Measurements from ENCODE around the gene KCNQ4.

The KCNQ4 gene

DNA sequence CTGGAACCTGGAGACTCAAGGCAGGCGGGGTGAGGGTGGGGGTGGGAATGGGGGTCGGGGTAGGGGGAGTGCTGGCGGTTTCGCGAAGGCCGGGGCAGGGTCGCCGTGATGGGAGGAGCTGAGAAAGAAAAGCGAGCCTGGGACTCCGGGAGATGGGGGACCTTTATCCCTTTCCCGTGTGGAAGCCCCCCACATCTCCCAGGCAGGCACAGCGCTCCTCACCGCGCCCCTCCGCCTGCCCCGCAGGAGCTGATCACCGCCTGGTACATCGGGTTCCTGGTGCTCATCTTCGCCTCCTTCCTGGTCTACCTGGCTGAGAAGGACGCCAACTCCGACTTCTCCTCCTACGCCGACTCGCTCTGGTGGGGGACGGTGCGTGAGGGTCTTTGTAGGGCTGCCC is 35.5 kb downstream of the KCNQ4 start:
- Histone ChIP-seq H3K27me3 (replicated peaks) (peaks cover 4% of the 10 kb centered on the region), H3K36me3 (replicated peaks) (no peaks in the 10 kb centered on the region), H3K27ac (no peak overlapping the region), H3K4me3 (ENCODE audit: low read depth, low read length) (peak overlapping the region; percentile 52)
- TF ChIP-seq, protein P1, sequence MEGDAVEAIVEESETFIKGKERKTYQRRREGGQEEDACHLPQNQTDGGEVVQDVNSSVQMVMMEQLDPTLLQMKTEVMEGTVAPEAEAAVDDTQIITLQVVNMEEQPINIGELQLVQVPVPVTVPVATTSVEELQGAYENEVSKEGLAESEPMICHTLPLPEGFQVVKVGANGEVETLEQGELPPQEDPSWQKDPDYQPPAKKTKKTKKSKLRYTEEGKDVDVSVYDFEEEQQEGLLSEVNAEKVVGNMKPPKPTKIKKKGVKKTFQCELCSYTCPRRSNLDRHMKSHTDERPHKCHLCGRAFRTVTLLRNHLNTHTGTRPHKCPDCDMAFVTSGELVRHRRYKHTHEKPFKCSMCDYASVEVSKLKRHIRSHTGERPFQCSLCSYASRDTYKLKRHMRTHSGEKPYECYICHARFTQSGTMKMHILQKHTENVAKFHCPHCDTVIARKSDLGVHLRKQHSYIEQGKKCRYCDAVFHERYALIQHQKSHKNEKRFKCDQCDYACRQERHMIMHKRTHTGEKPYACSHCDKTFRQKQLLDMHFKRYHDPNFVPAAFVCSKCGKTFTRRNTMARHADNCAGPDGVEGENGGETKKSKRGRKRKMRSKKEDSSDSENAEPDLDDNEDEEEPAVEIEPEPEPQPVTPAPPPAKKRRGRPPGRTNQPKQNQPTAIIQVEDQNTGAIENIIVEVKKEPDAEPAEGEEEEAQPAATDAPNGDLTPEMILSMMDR (IDR thresholded peaks at IDR 0.05; ENCODE audit: low read depth, low read length, missing control alignments): no peak
- in situ Hi-C loops (cut with HindIII; ENCODE audit: low pct_ligation_motif_present, low sequenced_read_pairs): no loop called here
- DNase-seq: no peak

GRCh38 chr1:40820251-40820797 is 36.7 kb downstream of the KCNQ4 start:
- no peaks in the 10 kb centered on the region for H3K36me3 ChIP-seq (replicated peaks)
- TF ChIP-seq, protein P1 (IDR thresholded peaks at IDR 0.05; ENCODE audit: low read depth, low read length, missing control alignments): no peak
- H3K4me3 ChIP-seq (ENCODE audit: low read depth, low read length): no peak overlapping the region
- no peak overlapping the region for H3K27ac ChIP-seq
- DNase-seq: no peak
- peaks cover 4% of the 10 kb centered on the region for H3K27me3 ChIP-seq (replicated peaks)
- in situ Hi-C loops (cut with HindIII; ENCODE audit: low pct_ligation_motif_present, low sequenced_read_pairs): no loop called here

DNA sequence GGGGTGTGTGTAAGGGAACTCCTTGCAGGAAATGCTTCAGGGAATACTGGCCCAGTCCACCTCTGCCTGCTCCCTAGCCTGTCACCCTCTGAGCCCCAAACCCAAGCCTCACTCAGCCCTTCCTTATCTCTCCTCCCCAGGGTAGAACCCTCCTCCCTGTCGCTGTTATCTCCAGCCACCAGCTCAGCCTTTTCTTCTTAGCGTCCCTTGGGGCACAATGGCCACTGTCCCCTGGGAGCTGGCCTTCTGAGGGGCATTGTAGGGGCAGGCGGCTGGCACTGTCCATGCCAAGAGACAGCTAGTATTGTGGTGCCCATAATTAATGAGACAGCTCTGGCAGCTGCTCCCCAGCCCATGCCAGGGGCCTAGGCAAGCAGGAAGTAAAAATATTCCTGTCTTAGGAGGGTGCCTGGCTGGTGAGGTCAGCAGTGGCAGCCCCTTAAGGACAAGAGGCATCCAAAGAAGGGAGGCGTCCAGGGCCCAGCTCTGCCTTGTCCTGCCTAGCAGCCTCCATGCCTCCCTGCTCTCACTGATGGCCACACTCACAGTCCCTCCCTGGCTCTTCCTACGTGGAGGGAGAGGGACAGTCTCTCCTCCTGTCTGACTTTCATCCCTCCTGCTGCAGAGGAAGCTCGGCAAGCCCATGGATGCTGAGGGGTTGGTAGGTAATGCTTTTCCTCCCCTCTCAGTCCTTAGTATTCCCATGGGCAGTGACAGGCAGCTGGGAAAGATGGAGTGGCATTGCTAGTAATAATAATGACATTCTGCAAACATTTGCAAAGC is 37.5 kb downstream of the KCNQ4 start:
- no peak overlapping the region for H3K4me3 ChIP-seq (ENCODE audit: low read depth, low read length)
- no peak overlapping the region for H3K27ac ChIP-seq
- in situ Hi-C loops (cut with HindIII; ENCODE audit: low pct_ligation_motif_present, low sequenced_read_pairs): no loop called here
- TF ChIP-seq, protein P1 (IDR thresholded peaks at IDR 0.05; ENCODE audit: low read depth, low read length, missing control alignments): no peak
- no peak for DNase-seq
- peaks cover 4% of the 10 kb centered on the region for H3K27me3 ChIP-seq (replicated peaks)
- no peaks in the 10 kb centered on the region for H3K36me3 ChIP-seq (replicated peaks)

- in situ Hi-C loops (cut with HindIII; ENCODE audit: low pct_ligation_motif_present, low sequenced_read_pairs): no loop called here
- no peak overlapping the region for H3K4me3 ChIP-seq (ENCODE audit: low read depth, low read length)
- TF ChIP-seq, protein P1 (IDR thresholded peaks at IDR 0.05; ENCODE audit: low read depth, low read length, missing control alignments): no peak
- H3K27me3 ChIP-seq (replicated peaks): peaks cover 4% of the 10 kb centered on the region
- no peaks in the 10 kb centered on the region for H3K36me3 ChIP-seq (replicated peaks)
- no peak for DNase-seq
- no peak overlapping the region for H3K27ac ChIP-seq
Measured at GRCh38 chr1:40822890-40823289, 39.3 kb downstream of the KCNQ4 start.

- Histone ChIP-seq H3K4me3 (ENCODE audit: low read depth, low read length) (no peak overlapping the region), H3K36me3 (replicated peaks) (no peaks in the 10 kb centered on the region), H3K27ac (no peak overlapping the region), H3K27me3 (replicated peaks) (peaks cover 3% of the 10 kb centered on the region)
- in situ Hi-C loops (cut with HindIII; ENCODE audit: low pct_ligation_motif_present, low sequenced_read_pairs): no loop called here
- DNase-seq: no peak
- TF ChIP-seq, protein P1 (IDR thresholded peaks at IDR 0.05; ENCODE audit: low read depth, low read length, missing control alignments): no peak
Measured at GRCh38 chr1:40823345-40823744, 39.8 kb downstream of the KCNQ4 start.

Measured in brain microvascular endothelial cell (primary cell).